Measurements from ENCODE around the gene TPO.
A peak's percentile ranks its signal among the peaks of the same experiment; 100 is the strongest.
"Not testable (repeated sequence)": the region's sequence is repeated elsewhere in the genome, so short reads cannot be mapped to it uniquely, and the experiment has no call there.

Gene TPO

GRCh38 chr2:1403565-1403964 lies 9.7 kb upstream of the TPO start:
- DNase-seq: peak in 1 of 10 donors; percentile 66
- intact Hi-C loops (cut with DNase I): no loop called here

DNA sequence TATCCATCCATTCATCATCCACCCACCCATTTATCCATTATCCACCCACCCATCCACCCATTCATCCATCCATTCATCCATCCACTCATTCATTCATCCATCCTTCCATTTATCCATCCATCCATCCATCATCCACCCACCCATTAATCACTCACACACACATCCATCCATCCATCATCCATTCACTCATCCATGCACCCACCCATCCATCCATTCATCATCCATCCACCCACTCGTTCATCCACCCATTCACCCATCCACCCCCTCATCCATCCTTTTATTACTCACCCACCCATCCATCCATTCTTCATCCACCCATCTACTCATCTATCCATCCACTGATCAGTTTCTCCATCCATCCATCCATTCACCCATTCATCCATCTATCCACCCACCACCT lies 8.1 kb upstream of the TPO start:
- intact Hi-C loops (cut with DNase I): no loop called here
- DNase-seq: no peak

GRCh38 chr2:1405967-1406366 lies 7.3 kb upstream of the TPO start:
- intact Hi-C loops (cut with DNase I): no loop called here
- no peak for DNase-seq

DNA sequence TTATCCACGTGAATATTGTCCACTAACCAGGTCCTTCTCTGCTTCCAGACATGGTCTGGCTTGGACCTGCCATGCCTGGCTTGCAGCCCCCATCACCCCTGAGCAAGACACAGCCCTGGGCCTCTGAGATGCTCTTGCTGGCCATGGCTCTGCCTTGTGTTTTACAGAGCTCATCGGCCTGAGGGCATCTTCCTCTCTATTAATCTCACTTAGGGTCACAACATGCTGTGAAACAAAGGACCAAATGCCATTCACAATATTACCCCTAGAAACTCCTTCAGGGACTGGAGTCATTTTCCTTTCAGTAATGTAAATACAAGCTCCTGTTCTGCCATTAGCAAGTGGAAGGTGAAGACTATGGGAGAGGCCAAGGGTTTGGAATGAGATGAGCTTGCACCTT lies 6.8 kb upstream of the TPO start:
- intact Hi-C loops (cut with DNase I): no loop called here
- no peak for DNase-seq

- intact Hi-C loops (cut with DNase I): no loop called here
- no peak for DNase-seq
These were observed 5.2 kb upstream of the TPO start for GRCh38 chr2:1407950-1408675.

GRCh38 chr2:1414121-1414520 lies 858 bp downstream of the TPO start:
- intact Hi-C loops (cut with DNase I): no loop called here
- DNase-seq: no peak

DNA sequence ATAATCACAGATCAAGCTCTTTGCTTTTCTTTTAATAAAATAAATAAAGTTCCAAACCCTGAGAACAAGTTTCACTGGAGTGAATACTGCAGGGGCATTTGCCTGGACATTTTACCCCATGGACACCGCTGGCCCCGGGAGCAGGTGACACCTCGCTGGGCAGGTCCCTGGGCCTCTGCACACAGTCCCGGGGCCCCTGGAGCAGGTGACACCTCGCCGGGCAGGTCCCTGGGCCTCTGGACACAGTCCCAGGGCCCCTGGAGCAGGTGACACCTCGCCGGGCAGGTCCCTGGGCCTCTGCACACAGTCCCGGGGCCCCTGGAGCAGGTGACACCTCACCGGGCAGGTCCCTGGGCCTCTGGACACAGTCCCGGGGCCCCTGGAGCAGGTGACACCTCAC lies 1.6 kb downstream of the TPO start:
- not testable (repeated sequence) for DNase-seq

GRCh38 chr2:1415501-1415900 lies 2.2 kb downstream of the TPO start:
- DNase-seq: peak in 1 of 10 donors; percentile 75
- intact Hi-C loops (cut with DNase I): no loop called here

More for the DNA sequence above, 1.6 kb downstream of the TPO start:
- intact Hi-C loops (cut with DNase I): not testable (repeated sequence)

DNA sequence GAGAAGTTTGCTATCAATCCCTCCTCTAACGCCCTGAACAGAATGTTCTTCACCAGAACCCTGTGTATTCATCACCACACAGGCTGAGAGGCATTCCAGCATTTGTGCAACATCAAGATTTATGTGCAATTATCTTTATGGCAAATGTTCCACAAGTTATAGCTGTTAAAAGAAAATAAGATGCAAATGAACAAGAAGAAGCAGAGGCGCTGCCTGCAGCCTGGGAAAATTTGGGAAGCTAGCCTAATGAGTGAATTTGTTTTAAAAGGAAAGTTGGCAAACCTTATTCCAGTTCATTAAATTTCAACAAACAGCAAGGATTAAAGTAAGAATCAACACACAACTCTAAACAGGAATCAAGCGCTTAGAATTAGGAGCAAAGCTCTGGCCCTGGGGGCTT lies 5.3 kb downstream of the TPO start:
- intact Hi-C loops (cut with DNase I): no loop called here
- DNase-seq: peak in 1 of 10 donors; percentile 61

GRCh38 chr2:1420746-1421480 lies 7.7 kb downstream of the TPO start:
- intact Hi-C loops (cut with DNase I): no loop called here
- peak in 1 of 10 donors; percentile 63 for DNase-seq

DNA sequence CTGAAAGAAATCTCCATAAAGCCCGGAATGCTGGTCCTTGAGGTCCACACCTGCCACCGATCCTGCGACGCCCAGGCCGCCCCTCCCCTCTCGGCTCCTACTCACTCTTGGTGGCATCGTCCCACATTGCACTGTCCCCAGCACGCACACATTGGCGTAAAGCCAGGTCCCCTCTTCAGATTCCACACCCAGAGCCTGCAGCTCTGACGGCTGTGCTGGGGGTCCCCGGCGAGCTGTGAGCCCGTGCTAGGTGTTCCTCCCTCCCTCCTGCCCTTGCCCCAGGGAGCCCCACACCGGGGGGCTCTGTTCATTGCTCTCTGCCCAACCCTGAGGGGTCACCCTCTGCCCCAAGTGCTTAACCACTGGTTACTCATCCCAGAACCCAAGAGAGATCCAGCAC lies 8.5 kb downstream of the TPO start:
- intact Hi-C loops (cut with DNase I): no loop called here
- peak in 1 of 10 donors; percentile 78 for DNase-seq

DNA sequence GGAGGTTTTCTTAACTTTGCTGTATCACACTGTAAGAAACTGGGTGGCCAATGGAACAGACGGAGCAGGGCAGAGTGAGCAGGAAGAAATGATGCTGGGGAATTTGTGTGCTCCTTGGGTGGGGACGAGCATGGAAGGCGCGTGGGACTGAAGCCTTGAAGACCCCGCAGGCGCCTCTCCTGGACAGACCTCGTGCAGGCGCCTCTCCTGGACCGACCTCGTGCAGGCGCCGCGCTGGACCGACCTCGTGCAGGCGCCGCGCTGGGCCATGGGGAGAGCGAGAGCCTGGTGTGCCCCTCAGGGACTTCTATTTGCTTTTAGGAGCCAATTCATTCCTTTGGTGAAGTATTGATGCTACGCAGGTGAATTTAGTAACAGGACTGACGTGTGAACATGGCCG lies 8.9 kb downstream of the TPO start:
- peak in 1 of 10 donors; percentile 79 for DNase-seq
- intact Hi-C loops (cut with DNase I): no loop called here

DNA sequence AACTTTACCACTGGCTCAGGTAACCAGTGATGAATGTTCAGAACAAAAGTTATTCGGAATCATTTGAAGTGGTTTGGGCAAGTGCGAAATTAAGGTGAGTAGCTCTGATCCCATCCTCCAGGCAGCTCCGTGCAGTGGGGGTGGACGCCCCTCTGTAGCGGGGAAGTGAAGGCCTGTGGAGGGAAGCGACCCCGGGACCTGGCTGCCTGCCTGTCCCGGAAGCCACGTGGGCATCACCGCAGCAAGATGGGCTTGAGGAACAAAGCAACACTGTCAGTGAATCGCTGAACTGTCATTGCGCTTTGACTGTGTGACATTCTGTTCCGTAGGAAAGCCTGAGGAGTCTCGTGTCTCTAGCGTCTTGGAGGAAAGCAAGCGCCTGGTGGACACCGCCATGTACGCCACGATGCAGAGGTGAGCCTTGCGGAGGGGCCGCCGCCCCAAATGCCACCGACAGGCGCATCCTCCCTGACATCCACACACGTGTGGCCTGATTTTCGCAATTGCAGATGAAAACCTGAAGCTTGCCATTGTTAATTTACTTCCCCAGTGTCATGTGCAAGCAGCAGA lies 9.5 kb downstream of the TPO start:
- intact Hi-C loops (cut with DNase I): no loop called here
- peak in 1 of 10 donors; percentile 71 for DNase-seq

DNA sequence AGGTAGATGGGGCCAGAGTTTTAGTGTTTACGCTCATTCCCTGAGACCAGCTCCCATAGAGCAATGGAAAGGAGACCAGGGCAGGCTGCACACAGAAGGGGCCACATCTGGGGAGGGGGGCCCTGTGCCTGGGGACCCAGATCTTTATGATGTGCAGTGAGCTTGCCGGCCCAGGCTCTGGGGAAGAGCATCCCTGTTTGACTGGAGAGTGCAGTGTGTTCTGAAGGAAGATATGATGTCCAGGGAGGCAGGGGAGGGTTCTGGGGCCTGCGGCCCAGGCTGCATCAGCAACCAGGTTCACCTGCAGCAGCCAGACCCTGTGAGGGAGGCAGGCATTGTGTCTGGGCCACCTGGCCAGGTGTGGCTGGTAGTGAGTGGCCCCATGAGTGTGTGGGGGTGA lies 13.8 kb downstream of the TPO start:
- no peak for DNase-seq
- intact Hi-C loops (cut with DNase I): no loop called here

DNA sequence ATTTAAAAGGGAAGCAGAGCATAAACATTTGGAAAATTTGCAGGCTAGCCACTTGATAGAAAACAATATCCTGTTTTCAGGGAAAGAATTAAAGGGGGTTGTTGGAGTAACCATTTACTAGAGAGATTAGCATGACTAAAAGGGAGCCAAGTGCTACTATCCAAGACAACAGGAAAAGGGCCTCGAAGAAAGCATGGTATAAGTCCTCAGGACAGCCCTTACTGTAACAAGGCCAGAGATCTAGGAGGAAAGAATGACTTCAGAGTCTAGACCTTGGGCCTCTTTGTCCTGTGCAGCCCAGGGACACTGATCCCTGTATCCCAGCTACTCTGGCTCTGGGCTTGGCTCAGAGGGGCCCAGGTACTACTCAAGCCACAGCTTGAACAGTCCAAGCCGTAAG lies 16.6 kb downstream of the TPO start:
- intact Hi-C loops (cut with DNase I): no loop called here

DNA sequence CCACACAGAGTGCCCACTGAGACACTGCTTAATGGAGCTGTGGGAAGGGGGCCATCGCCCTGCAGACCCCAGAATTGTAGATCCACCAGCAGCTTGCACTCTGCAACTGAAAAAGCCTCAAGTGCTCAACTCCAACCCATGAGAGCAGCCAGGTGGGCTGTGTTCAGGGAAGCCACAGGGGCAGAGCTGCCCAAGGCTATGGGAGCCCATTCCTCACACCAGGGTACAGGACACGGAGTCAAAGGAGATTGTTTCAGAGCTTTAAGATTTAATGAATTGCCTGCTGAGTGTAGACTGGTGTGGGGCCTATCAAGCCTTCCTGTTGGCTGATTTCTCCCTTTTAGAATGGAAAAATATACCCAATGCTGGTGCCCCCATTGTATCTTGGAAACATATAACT lies 17.2 kb downstream of the TPO start:
- intact Hi-C loops (cut with DNase I): no loop called here
- DNase-seq: peak in 1 of 10 donors; percentile 26

More for the DNA sequence above, 16.6 kb downstream of the TPO start:
- no peak for DNase-seq

DNA sequence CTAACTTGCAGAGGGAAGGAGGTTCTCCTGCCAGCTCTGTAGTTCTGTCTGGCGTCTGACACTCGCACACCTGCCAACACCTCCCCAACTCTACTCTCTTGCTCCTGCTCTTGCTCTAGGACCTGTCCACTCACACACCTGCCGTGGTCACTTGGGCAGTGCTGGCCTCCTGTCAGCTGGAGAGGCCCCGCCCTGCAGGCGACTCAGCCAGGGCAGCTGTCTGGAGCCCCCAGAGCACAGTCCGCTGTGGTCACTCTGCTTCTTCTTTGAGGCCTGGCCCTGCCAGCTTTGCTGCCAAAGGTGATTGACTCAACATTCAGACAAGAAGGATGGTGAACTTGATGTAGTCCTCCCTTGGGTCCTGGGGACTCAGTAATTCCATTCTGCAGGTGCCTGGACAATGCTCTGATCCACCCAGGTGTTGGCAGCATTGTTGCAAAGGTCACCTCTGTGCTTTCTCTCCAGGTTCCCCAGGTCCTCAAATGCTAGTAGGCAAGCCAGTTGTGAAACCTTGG lies 18.7 kb downstream of the TPO start:
- peak in 1 of 10 donors; percentile 72 for DNase-seq
- intact Hi-C loops (cut with DNase I): no loop called here

- DNase-seq: no peak
- intact Hi-C loops (cut with DNase I): no loop called here
These were observed 19.5 kb downstream of the TPO start for GRCh38 chr2:1432726-1433125.

DNA sequence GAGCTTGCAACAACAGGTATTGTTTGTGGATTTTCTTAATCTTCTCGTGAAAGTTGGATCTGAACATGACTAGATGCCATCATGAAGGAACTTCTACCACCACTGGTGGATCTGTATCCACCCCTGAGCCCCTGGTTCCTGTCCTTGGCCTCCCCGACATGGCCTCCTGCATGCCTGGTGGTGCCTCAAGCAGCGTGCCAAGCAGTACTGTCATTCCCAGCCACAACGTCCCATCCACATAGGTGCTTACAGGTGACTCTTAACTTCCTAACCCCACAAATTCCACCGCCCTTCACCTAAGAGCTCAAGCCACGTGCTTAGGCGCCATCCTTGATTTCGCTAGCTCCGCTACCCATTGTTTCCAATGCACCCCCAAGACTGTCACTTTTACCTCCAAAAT lies 23.1 kb downstream of the TPO start:
- DNase-seq: peak in 2 of 10 donors; percentile 29 to 57
- intact Hi-C loops (cut with DNase I): no loop called here

GRCh38 chr2:1437101-1437500 lies 23.8 kb downstream of the TPO start:
- intact Hi-C loops (cut with DNase I): no loop called here
- DNase-seq: peak in 2 of 10 donors; percentile 46 to 75

DNA sequence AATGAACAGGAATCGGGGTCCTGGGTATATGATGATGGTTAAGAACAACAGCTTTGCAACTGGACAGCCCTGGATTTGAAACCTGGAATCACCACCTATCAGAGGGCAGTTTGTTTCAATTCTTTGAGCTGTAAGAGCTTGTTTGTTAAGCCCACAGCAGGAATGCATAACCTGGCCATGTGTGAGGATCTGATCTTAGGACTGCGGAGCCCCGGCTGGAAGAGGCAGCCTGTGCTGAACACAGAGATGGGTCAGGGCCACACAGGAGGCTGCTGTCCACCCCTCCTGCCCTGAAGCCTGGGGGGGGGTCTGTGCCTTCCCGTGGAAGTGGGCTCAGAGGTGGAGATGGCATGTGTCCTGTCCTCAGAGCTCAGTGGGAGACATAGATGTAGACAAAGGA lies 24.3 kb downstream of the TPO start:
- DNase-seq: peak in 2 of 10 donors; percentile 45 to 62
- intact Hi-C loops (cut with DNase I): no loop called here
